GM12892 (cell line): Measurements from ENCODE around the gene TP73.

Experiments used
- DNase-seq: peaks from one replicate; pipeline ENCODE4 v3.0.0; 2011; ENCODE audit not compliant: insufficient read length
- FAIRE-seq: peaks from 2 replicates; lab custom pipeline; 2011; peaks lifted over from hg19 to GRCh38; lab: Jason Lieb, UNC
- POLR2A ChIP-seq: IDR thresholded peaks from 2 replicates; pipeline ENCODE4 v1.6.1; 2011; ENCODE audit warnings: low read depth, low read length, control low read depth
- POLR2AphosphoS5 ChIP-seq: IDR thresholded peaks from 2 replicates; pipeline ENCODE4 v1.6.1; 2011; ENCODE audit warnings: low read depth, low read length, control low read depth
- TAF1 ChIP-seq: IDR thresholded peaks from 2 replicates; pipeline ENCODE4 v1.6.1; 2011; ENCODE audit warnings: low read depth, mild to moderate bottlenecking, control low read depth, low read length, borderline replicate concordance

TP73 gene

GRCh38 chr1:3673381-3674099, 21.2 kb downstream of the TP73 start:
- DNase-seq (no peak), FAIRE-seq (peak; percentile 98)
- no peak for TF ChIP-seq TAF1
- TF ChIP-seq POLR2A = peak; percentile 29
- TF ChIP-seq POLR2AphosphoS5 = peak; percentile 56; the same call in 1 of the 2 replicates

GRCh38 chr1:3674100-3675094, 22.1 kb downstream of the TP73 start:
- FAIRE-seq (peak; percentile 94), DNase-seq (no peak)
- TF ChIP-seq POLR2AphosphoS5 (no peak), TAF1 (no peak), POLR2A (no peak)

DNA sequence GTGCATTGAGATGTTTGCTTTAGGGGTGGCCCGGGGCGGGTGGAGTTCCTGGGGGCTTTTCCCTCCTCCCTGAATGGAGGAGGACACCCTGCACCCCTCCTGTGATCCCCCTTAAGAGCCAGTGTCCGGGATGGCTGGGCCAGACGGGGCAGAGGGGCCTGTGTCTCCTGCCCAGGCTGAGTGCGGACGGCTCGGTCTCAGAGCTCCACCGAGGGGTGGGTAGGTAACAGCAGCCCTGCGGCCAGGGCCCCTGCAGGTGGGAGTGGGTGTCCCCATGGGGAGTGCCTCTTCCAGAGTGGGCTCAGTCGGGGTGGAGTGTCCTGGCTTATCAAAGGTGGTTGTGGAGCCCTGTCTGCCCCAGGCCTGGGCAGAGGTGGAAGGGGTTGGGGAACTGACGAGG, 23.1 kb downstream of the TP73 start:
- TF ChIP-seq POLR2AphosphoS5 = no peak
- no peak for TF ChIP-seq POLR2A
- no peak for TF ChIP-seq TAF1
- DNase-seq = no peak
- FAIRE-seq = no peak

GRCh38 chr1:3676581-3677470, 24.5 kb downstream of the TP73 start:
- DNase-seq (peak; percentile 69), FAIRE-seq (peak; percentile 99)
- TF ChIP-seq POLR2AphosphoS5 (peak; percentile 39; the same call in 1 of the 2 replicates), POLR2A (0 out of 2 replicates have a peak, but pooled peaks have one; percentile 4), TAF1 (no peak)

GRCh38 chr1:3677484-3677883, 25.2 kb downstream of the TP73 start:
- FAIRE-seq (peak; percentile 27), DNase-seq (no peak)
- TF ChIP-seq TAF1 (no peak), POLR2A (peak; percentile 32; the same call in 1 of the 2 replicates), POLR2AphosphoS5 (no peak)

- peak; percentile 9 for FAIRE-seq
- DNase-seq = no peak
- TF ChIP-seq TAF1 (no peak), POLR2AphosphoS5 (no peak), POLR2A (no peak)
These were observed 26.2 kb downstream of the TP73 start for GRCh38 chr1:3678361-3679097.

DNA sequence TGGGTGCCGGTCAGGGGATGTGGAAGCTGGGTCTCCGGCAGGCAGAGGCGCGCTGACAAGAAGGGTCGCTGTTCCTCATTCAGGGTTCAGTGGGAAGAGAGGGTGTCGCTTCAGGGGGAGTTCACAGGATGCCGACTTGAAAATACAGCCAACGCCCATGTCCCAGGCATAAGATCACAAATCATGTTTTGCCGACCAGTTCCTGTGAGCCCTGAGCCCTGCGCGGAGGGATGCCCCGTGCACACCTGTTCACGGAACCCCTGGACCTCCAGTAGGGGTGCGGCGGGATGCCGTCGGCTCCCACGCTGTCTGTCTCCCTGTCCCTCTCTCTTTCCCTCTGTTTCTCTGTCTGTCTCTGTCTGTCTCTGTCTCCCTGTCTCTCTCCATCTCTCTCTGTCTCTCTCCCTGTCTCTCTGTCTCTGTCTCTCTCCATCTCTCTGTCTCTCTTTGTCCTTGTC, 26.8 kb downstream of the TP73 start:
- TF ChIP-seq POLR2AphosphoS5 (no peak), POLR2A (no peak), TAF1 (no peak)
- DNase-seq (no peak), FAIRE-seq (peak; percentile 76)

DNA sequence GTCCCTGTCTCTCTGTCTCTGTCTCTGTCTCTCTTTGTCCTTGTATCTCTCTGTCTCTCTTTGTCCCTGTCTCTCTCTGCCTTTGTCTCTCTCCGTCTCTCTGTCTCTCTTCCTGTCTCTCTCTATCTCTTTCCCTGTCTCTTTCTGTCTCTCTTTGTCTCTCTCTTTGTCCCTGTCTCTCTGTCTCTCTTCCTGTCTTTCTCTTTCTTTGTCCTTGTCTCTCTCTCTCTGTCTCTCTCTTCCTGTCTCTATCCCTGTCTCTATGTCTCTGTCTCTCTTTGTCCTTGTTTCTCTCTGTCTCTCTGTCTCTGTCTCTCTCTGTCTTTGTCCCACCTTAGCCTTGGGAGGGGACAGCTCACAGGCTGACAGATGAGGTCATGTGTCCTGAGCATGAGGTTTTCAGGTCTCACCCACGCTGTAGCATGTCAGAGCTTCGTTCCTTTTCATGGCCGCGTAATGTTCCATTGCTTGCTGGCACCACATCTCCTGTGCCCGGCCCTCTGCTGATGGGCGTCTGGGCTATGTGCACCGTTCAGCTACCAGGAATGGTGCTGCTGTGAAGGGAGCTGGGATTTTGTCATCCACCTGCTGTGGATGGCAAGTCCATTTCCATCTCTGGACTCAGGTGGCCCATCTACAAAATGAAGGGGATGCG, 27.6 kb downstream of the TP73 start:
- TF ChIP-seq POLR2A (no peak), TAF1 (no peak), POLR2AphosphoS5 (no peak)
- no peak for DNase-seq
- FAIRE-seq = no peak

DNA sequence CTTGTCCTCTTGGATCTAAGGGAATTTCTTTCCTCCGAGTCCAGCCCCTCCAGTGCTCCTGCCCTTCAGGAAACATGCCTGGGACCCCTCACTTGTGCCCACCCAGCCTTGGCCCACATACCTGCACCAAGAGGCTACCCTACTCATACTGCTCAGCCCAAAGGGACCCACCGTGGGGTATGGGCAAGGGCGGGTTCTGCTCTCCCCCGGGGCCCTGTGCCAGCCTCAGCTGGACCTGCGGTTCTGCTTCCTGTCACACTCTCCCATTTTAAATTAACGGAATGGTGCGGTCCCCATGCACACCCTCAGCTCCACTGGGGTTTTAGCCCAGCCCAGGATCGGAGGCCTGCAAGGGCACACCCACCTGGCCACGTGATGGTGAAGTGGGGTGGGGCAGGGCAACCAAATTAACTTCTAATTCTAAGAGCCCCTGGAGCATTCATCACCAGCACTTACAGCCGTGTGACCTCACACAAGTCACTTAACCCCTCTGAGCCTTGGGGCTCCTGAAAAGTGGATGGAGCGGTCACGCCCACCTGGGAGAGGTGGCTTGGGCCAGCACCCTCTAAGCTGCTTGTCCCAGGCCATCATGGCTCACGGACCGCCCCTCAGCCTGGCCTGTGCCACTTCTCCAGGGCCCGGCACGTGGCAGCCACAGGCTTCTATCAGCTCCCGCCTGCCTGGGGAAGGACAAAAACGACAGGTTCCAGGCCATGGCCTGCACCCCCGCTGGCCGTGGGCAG, 28.3 kb downstream of the TP73 start:
- FAIRE-seq (no peak), DNase-seq (no peak)
- no peak for TF ChIP-seq TAF1
- no peak for TF ChIP-seq POLR2A
- TF ChIP-seq POLR2AphosphoS5 = no peak

GRCh38 chr1:3681231-3681897, 29.0 kb downstream of the TP73 start:
- DNase-seq (no peak), FAIRE-seq (no peak)
- TF ChIP-seq TAF1 = no peak
- TF ChIP-seq POLR2A = no peak
- no peak for TF ChIP-seq POLR2AphosphoS5
